ENCODE measurements around the gene MLLT10. TPM values are rescaled to one million over a fixed set of nuclear protein-coding genes. Genes with fewer than 3 reads are reported as not detected.

MLLT10 gene
- total RNA-seq, 1 donor from 2014 or later: 42.7 TPM

DNA sequence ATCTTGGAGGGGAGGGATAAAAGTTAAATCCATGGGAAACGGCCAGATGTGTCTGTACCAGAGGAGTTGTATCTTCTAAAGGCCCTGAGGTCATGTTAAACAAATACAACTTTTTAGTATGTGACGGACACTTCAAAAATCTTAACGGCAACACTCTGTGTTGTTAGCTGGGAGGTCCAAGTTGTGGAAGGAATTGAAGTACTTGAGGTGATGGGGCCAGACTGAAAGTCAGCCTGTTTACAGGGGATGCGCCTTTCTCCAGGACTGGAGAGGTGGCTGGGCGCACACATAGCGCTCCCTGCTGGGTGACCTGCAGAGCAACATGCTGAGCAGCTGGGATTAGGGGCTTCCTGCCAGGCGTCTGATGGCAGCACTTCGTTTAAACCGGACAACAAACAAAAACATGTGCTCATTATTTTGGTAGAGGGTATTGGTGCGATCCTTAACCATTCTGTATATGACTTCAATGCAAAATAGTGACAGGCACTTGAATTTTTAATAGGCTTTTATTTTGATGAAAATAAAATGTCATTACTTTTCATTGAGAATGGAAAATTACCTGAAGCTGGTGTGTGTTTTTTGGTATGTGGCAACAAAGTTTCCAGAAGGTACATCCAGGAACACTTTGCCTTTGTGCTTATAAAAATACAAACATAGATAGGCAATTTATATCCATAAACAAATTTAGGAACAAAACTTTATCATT lies 198.2 kb downstream of the MLLT10 start:
- peak; percentile 54 for DNase-seq (ENCODE audit: low read depth)

DNA sequence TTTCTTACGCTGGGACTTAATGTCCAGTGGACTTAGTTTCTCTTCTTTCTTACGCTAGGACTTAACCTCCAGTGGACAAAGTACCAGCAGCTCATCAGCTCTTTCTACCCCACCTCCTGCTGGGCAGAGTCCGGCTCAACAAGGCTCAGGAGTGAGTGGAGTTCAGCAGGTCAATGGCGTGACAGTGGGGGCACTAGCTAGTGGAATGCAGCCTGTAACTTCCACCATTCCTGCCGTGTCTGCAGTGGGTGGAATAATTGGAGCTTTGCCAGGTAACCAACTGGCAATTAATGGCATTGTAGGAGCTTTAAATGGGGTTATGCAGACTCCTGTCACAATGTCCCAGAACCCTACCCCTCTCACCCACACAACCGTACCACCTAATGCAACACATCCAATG lies 199.7 kb downstream of the MLLT10 start:
- DNase-seq (ENCODE audit: low read depth): peak; percentile 64

DNA sequence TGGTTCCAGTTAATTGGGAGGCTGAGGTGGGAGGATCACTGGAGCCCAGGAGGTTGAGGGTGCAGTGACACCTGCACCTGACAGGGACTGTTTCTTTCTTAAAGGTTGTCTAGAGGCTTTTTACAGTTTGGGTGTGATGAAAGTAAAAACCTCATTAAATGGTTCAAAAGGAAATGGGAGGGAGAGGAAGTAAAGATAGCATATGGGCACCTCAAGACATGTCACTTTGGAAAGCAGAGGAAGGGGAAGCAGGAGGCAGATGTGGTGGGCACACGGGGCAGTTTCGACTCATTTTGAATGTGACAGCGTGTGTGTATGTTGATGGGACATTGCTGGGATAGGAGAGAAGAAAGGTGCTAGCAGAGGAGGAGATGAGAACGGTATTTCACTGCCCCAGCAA lies 203.1 kb downstream of the MLLT10 start:
- no peak for DNase-seq (ENCODE audit: low read depth)

DNA sequence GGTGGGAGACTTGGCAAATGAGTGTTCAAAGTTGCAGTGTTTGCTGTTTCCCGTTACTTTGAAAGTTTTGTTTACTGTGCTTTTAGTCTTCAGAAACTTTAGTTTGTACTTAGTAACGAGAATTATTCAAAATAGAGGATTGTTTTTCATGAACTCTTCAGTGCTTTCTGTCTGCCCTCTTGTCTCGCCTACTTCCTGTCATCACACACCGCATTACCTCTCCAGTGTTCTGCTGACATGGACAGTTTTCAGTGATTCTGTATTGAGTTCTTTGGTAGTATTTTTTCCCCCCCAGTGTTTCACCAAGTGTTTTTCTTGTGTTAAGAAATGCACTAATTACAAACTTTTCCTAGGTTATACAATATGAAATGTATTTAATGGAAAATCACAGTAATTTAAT lies 207.0 kb downstream of the MLLT10 start:
- no peak for DNase-seq (ENCODE audit: low read depth)

DNA sequence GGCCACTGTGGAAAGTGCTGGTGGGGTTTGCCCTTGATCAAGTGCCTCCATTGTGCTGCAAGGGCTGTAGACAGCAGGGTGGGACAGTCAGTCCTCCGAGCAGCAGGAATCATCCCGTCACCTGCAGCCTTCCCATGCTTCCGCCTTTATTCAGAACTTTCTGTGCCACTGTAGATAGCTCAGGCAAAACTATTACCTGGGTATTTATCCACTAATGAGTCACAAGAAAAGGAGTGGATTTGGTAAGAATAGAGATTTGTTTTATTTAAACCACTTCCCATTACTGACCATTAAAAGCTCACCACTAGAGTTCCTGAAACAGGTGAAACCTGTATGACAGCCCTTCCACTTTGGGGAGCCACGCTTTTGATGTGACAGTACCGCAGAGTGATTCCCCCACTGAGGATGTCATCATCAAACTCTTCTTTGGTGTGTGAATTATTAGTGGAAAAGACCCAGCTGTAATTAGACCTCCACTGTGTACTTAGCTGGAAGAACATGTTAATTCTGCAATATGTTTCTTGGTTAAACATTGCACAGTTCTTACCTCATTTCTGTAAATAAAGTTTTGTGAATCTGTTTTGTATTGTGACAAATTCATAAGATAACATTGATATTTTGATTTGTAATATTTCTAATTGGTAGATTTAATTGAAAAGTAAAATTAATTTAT lies 208.8 kb downstream of the MLLT10 start:
- DNase-seq (ENCODE audit: low read depth): no peak

DNA sequence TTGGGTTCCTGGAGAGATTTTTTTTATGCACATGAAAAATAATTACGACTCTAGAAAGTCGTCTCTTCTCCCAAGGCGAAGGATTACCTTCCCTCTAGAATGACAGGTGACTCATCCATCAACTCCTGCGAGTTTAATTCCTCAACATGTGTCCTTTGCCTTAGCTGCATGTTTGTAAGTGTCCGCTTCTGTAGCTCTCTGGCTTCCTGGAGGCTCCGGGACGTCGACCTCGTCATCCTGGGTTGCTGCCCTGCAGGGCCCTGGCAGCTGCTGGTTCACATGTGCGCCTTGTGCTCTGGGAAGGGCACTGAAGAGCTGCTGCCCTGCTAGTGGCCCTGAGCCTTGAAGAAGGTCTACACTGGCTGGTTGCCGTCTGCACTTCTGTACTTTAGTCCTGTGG lies 210.2 kb downstream of the MLLT10 start:
- no peak for DNase-seq (ENCODE audit: low read depth)

DNA sequence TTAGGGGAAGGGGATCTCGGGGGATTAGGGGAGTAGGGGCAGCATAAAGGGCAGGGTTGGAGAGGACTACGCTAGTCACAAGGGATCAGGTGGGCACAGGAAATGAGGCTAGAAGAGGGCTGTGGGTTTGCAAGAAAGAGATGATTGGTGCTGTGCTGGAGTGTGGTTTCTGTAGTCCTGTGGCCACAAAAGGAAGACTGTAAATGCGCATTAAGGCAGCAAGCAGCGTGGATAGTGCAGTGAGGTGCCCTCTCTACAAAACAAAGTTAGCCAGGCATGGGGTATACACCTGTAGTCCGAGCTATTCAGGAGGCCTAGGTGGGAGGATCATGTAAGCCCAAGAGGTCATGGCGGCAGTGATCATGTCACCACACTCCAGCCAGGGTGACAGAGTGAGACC lies 212.1 kb downstream of the MLLT10 start:
- DNase-seq (ENCODE audit: low read depth): no peak

DNA sequence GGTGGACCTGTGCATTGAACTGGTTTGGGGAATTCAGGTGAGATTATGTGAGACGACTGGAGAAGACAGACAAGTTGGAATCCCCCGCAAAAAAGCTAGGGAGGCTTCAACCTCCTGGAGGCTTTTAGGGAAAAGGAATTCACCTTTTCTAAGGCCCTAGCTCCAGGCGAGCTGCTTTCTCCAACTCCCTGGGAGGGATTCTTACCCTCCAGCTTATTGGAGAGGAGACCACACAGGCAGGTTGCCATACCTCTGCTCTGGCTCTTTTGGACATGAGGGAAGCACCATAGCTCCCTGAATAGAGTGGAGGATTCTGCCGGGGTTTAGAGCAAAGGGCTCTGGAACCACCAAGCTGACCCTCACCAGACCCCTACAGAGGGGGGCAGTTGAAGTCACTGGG lies 213.8 kb downstream of the MLLT10 start:
- DNase-seq (ENCODE audit: low read depth): no peak

DNA sequence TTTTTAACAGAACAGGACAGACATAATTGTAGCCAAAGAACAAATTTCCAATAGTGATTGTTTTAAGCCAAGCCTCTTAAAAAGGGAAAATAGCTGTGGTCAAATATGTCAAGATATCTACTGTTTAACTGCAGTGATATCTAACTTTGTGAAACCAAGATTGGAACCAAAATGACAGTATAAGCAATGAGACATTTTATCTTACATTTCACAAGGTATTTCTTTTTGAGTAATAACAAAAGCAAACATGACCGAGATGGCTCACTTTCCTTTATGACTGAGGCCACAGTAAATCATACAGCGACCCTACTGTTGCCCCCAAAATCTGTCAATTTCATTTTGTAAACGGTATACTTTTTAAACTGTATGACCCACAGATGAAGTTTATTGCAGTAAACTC lies 215.8 kb downstream of the MLLT10 start:
- no peak for DNase-seq (ENCODE audit: low read depth)

DNA sequence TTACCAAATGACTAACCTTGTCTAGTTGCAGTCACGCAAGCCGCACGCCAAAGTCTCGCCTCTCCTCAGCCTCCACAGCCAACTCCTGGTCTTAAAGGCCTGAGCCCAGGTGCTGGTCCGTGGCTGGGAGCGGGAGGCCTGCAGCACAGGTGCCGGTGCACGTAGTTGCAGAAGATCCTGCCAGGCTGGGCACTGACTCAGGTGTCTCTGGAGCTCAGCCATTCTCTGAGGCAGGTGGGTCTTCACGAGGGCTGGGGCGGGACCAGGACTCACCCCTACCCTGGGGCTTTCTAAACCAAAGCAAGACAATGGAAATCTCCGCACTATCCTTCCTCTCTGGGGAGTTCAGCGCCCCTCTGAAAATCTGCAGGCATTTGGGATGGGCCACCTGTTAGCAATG lies 216.4 kb downstream of the MLLT10 start:
- no peak for DNase-seq (ENCODE audit: low read depth)

DNA sequence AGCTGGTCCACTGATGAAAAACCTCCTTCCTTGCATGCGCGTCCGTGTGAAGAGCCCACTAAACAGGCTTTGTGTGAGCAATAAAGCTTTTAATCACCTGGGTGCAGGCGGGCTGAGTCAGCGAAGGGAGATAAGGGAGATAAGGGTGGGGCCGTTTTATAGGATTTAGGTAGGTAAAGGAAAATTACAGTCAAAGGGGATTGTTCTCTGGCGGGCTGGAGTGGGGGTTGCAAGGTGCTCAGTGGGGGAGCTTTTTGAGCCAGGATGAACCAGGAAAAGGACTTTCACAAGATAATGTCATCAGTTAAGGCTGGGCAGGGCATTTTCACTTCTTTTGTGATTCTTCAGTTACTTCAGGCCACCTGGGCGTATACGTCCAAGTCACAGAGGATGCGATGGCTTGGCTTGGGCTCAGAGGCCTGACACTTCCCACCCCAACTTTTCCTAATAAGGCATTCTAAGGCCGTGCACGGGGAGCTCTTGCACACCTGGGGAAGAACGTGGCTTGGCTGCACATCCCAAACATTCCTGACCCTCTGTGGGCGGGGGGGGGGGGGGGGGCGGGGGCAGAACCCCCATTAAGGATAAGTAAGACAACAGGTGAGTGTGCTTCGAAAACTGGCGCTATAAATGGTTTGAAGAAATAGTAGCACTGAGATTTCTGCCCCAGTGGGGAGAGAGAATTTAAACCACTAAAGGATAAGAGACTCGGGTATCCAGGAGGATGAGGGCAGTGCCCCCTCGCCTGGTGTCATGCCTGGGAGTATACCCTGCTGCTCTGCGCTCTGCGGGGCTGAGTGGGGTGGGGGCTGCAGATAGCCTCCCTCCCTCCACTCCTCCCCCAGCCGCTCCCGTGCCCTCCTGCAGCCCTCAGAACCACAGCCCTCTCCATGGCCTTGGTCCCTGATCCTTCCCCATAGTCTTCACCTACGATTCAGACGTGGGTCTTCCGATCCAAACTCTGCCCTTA lies 217.6 kb downstream of the MLLT10 start:
- DNase-seq (ENCODE audit: low read depth): no peak

DNA sequence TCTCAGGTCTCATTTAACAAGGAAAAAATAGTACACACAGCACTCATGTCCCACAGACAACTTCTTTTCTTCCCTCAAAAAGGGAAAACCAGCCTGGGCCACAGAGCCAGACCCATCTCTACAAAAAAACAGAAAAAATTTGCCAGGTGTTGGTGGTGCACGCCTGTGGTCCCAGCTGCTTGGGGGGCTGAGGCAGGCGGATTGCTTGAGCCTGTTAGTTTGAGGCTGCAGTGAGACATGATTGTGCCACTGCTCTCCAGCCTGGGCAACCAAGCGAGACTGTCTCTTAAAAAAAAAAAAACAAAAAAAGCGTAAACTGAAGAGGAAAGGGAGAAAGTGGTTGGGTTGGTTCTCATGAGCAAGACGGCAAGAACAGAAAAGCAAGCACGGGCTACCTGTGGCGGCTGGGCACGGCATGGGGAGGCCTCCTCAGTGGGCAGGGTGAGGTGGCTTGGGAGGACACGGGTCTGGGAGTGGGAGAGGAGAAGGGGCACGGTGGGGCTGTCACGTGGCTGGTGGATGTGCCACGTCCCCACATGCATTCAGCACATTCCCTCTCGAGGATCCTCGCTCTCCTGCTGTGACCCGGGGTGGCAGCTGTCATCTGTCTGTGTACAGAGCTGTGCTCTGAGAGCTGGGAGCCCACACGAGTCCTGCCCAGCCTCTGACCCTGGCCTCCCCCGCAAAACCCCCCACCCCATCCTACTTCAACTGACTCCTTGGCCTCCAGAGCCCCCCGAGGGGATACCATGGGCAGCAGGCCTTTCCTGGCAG lies 219.7 kb downstream of the MLLT10 start:
- DNase-seq (ENCODE audit: low read depth): peak; percentile 38

DNA sequence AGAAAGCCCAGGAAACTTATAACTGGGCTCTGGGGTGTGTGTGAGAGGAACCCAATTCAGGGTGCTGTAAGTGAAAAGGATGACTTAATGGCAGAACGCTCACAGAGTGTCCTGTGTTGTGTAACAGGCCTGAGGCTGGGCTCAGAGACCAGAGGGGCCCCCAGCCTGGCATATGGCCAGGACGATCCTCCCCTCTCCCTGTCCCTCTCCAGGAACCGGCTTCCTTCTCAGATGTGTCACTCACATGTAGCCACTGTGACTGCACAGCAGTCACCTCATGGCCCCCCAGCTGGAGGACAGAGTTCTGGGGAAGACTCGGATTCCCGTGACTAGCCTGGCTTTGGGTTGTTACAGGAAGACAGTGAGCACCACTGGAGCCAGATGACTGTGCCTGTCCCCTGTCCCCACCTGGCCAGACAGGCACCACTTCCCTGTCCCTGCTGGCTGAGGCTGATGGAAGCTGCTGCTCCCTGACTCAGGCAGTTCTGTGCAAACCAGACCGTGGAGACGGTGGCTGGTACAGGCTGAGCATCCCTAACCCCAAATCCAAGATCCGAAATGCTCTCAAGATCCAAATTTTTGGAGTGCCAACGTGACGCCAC lies 220.5 kb downstream of the MLLT10 start:
- DNase-seq (ENCODE audit: low read depth): no peak

DNA sequence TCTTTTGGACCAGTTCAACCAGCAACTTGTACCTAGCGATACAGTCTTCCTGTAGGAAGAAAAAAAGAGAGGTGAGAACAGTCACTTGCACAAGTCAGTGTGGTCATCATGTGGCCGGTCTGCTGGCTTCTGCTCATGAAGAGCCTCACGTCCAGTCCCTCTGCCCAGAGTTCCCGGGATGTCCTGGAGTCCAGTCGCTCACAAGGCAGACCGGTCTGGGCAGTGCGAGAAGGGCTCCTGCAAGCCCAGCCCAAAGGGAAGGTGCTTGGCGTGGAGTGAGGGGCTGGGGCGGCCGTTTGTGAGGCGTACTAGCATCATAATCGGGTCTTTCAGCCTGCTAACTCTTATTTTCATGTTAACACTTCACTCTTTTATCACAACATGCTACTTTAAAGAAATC lies 222.7 kb downstream of the MLLT10 start:
- no peak for DNase-seq (ENCODE audit: low read depth)

DNA sequence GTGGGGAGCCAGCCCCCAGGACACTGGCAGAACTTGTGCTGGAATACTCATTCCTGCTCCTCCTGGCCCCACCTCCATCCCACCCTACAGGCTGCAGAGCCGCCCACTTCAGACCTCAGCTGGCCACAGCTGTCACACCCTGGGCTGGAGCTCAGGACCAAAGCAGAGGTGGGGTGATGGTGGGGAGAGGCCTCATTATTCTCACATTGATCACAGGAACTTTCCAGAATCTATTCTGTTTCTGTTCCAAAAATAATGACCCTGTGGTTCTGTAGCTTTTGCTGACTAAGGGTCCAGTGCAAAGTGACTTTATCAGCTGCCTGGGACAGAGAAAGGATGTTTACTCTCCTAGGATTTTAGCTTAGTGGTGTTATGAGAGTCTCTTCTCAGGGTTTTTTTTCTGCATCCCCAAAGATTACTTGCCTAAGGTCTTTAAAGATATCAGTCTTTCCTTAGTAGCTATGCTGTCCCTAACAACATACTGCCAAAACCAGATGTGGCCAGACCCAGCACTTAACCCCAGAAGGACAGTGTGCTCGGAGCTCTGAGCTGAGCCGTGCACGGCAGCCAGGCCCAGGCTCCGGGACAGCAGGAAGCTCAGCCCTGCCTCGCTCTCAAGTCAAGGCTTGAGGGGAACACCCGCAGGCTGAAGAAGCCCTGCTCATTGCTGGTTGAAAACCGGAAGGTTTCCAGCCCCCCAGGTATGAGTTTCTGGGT lies 223.3 kb downstream of the MLLT10 start:
- DNase-seq (ENCODE audit: low read depth): no peak

DNA sequence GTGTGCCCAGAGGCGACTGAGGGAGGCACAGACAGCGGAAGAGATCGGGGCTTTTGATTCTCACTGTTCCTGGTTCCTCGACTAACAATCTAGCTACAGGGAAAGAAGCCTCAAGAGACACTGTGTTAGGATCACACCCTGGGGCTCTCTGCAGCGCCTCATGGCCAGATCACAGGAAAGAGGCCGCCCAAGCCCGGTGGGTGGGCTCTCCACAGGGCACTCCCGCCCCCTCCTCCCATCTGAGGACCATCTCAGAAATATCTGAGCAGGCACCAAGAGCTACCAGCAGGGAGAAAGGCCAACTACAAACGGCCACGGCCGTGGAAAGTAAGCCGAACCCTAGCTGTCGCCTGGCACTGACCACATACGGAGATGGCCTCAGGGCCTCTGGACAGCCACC lies 224.2 kb downstream of the MLLT10 start:
- no peak for DNase-seq (ENCODE audit: low read depth)

DNA sequence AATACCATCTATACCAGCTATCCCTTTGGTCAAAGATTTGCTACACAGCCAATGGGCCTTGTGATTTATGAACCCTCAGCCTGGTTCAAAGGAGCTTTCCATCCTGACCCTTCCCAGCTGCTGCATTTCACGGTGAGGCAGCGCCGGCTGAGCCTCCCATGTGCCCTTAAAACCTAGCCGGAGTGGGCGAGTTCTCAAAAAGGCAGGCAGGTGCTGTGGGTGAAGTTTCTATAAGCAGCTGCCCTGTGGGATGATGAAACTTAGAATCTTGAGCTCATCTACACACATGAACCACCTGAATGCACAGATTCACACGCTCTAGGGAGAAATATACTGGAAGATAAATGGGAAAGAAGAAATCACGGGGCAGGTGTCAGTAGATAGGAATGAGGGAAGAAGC lies 224.7 kb downstream of the MLLT10 start:
- no peak for DNase-seq (ENCODE audit: low read depth)

DNA sequence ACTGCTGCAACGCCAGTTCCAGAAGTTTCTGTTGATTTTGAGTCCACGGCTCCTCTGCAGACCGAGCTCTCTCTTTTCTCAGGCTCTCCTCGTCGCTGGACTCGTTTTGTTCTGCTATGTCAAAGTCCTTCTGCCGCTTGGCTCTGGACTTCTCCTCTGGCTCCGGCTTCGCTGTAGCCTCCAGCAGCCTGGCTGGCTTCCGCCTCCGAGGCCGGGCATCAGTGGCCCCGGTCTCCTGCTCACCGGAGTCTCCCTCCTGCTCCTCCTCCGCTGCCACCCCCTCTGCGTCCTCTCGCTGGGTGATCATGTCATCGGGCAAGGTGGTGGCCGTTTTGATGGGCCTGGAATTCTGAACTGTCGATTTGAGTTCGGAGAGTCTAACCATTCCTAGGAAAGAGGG lies 225.2 kb downstream of the MLLT10 start:
- no peak for DNase-seq (ENCODE audit: low read depth)

DNA sequence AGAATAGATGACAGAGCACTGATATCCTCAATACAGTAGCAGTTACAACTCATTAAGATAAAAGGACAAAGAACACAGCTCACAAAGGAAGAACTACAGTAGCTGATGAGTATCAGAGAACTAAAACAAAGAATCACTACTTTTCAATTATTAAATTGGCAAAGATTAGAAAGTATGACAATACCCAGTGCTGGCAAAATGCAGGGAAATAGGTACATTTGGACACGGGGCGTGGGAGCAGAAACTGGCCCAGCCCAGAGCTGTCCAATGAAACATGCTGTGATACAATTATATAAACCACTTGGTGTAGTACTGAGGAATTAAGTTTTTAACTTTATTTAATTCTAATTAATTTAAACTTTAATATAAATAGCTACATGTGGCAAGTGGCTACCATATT lies 226.3 kb downstream of the MLLT10 start:
- no peak for DNase-seq (ENCODE audit: low read depth)

DNA sequence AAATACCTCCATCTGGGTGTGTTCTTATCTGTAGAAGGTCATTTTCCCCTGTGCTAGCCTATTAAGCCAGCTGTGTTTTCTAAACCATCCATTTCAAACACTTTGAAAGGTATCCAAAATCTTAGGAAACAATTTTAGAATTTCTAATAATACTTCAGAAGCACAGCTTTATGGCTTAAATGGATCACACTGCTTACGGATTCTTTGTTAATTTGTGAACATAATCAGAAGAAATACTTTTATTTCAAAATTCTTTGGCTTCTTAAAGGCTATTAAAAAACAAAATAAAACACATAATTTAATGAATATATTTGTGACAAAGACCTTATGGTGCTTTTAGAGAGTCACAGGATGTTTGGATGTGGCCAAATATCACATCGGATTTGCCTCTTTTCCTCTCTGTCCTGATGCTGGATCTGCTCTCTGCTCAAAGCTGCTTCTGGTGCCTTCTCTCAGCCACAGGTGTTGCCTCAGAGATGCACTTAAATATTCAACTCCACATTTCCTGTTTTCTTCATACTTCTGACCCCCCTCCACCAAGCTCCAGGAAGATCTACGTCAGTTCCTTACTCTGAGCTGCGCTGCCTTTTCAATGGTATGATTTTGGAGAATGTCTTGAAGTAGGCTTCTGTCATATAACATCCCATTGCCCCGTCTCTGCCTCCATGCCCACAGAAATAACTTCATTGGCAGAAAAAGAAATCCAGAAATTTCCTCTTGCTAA lies 230.6 kb downstream of the MLLT10 start:
- DNase-seq (ENCODE audit: low read depth): no peak
